CD4-positive, alpha-beta T cell treated with Interleukin-6 at 100 ng/mL for 8 hours (primary cell): ENCODE results near the gene HRH1.
A peak's percentile ranks its signal among the peaks of the same experiment; 100 is the strongest.

Source experiments
- DNase-seq: peaks from one replicate; pipeline ENCODE4 v3.0.0-alpha.2; 2020; ENCODE audit warnings: mixed read lengths, low spot score

Gene HRH1

GRCh38 chr3:11283139-11283475 lies 128.8 kb downstream of the HRH1 start:
- DNase-seq: no peak

GRCh38 chr3:11284011-11284410 lies 129.7 kb downstream of the HRH1 start:
- DNase-seq: no peak

DNA sequence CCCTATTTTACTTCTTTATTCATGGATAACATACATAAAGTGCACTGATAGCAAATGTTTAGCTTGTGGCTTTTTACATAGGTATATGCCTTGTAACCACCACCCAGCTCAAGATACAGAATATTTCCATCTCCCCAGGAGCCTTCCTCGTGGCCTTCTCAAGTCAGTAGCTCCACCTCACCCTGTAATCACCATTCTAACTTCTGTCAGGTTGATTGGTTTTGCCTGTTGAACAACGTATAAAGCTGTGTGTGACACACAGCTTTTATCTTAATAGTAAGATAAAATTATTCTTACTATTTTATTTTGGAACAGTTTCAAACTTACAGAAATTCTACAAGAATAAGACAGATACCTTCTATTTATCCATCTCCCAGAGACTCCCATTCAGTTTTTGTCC lies 131.2 kb downstream of the HRH1 start:
- no peak for DNase-seq

DNA sequence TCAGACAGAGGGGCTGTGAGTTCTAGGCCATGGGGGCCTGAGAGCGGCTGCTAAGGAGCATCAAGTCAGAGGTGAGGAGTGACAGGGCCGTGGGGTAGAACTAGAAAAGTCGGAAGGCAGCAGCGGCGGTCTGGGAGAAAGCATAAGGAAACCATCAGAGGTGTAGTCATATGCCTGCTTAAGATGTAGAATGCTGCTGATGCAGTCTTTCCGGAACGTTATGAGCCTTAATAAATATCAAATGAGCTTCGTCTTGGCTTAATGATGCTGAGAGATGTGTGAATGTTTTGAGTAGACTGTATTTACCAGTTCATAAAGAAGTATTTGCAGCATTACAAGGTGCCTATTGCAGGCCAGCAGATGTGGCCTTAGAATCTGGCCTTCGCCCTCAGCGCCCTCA lies 133.1 kb downstream of the HRH1 start:
- no peak for DNase-seq

GRCh38 chr3:11288021-11288491 lies 133.8 kb downstream of the HRH1 start:
- no peak for DNase-seq

DNA sequence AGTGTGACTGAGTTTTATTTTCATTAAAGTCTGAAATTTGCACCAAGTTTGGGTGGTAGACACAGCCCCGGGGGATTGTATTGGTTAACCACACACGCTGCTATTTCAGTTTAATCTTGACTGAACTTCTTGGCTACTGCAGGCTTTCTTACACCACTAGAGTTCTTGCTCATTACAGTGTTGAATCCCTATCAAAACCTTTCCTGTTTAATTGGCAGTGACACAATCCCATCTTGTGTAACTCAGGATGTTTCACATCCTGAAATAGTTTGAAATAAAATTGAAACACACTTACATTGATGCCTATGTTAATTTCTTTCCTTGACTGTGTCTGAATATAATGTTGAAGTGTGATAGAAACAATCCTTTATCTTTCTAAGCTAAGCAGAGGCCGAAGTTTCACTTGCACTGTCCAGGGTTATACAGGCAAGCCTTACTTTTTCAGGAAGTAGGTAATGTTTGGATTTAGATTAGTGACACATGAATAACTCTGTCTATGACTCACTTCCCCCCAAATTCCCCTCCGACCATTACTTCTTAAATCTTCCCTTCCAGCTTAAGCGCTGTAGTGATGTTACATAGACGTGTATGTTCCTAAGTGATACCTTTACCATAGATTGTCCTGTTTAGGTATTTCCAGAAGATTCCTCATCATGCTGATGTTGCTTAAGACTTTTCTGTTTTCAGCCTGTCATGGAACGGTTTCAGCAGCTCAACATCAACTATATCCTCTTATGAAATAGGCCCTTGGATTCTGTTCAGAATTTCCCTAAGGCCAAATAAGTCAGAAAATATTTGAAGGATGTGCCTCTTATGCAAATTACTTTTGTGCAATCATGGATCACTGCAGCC lies 134.7 kb downstream of the HRH1 start:
- DNase-seq: no peak

DNA sequence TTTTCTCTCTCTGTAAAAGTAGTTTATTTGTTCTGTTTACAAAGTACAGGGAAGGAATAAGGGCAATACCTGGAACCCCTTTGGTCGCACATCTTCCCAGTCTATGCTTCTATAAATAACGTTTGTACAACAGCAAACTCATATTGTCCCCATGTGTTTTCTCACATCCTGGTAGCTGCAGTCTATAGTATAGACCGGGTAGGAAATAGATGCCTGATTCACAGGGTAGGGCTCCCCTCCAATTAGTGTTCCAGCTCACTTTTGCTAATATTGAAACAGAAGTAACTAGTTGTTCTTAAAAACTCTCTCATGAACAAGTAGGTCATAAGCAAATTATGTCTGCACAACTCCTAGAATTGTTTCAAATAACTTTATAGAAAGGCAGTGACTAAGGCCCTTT lies 135.6 kb downstream of the HRH1 start:
- no peak for DNase-seq

- peak; percentile 55 for DNase-seq
These were observed 136.7 kb downstream of the HRH1 start for GRCh38 chr3:11290743-11291680.

GRCh38 chr3:11291808-11292207 lies 137.5 kb downstream of the HRH1 start:
- no peak for DNase-seq

GRCh38 chr3:11297126-11297525 lies 142.8 kb downstream of the HRH1 start:
- no peak for DNase-seq

GRCh38 chr3:11300970-11301369 lies 146.7 kb downstream of the HRH1 start:
- DNase-seq: no peak

GRCh38 chr3:11302444-11302843 lies 148.2 kb downstream of the HRH1 start:
- no peak for DNase-seq

- no peak for DNase-seq
These were observed 149.9 kb downstream of the HRH1 start for GRCh38 chr3:11304175-11304574.

GRCh38 chr3:11305509-11305908 lies 151.2 kb downstream of the HRH1 start:
- no peak for DNase-seq

GRCh38 chr3:11306817-11307589 lies 152.7 kb downstream of the HRH1 start:
- DNase-seq: peak; percentile 19

DNA sequence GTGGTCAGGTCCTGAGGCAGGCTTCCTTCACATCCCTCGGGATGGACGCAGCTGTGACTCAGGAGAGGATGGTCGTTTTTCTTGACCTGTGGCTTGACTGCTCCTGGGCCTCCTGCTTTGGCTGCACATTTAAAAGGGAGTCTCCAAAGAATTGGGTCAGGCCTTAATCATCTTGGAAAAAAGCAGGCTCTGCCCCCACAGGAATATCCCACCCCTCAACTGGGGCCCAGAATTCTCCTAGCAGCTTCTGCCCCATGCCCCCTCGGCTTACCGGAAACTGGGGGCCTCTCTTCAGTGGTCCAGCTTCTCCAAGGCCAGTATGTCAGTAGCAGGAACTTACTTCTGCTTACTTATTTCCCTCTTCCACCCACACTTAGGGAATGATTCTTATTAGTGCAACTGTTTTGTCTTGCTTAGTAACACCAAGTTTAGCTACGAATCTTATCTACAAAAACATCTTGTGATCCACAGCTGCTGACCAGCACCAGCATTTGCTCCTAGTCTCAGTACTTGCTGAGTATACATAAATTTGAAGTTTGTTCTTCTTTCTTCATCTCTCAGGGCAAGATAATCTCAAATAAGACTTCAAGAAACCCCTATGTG lies 153.6 kb downstream of the HRH1 start:
- DNase-seq: no peak

DNA sequence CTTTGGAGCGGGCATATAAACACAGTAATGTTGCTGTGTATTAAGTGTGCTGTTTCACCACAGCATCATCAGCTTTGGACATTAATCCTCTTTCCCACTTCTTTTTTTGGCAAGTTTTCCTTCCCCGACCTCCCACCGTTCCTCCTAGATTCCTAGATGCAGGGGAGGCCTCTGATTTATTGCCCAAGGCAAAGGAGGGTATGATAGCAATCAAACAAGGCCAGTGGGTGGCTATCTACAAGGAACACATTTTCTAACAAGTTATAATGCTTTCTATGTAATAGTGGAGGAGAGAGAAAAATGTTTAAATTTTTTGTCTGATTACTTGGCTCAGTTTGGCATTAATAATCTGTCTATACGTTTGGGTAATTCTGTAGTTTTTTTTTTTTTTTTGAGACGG lies 156.0 kb downstream of the HRH1 start:
- DNase-seq: no peak

DNA sequence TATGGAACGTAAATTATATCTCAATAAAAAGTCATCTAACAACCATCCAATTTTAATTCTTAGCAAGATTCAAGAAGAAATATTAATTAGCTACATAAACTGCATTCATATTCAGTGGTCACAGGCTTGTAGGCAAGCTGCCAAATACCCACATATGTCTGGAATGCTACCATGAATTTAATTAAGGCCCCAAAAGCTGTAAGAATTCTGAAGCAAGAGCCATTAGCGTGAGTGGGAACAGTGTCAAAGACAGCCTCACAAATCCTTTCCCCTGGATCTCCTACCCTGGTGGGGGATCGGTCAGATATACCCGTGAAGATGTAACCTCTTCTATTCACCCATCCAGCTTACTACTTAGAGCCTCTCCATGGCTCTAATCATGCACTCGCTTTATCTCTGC lies 157.9 kb downstream of the HRH1 start:
- no peak for DNase-seq
